CD14-positive monocyte (primary cell): Measurements from ENCODE around the gene LASP1. TPM values are rescaled to one million over a fixed set of nuclear protein-coding genes. Genes with fewer than 3 reads are reported as not detected.
A peak's percentile ranks its signal among the peaks of the same experiment; 100 is the strongest.

ENCODE experiments used
- DNase-seq, 3 donors: peaks; one replicate each; pipeline ENCODE4 v3.0.0-alpha.2; 2011 to 2022
- H2AFZ ChIP-seq: 2 replicates; pipeline ENCODE4 v1.6.0; 2012; ENCODE audit warnings: mild to moderate bottlenecking, low read depth, low read length, inconsistent platforms; ENCODE audit not compliant: insufficient read depth, poor library complexity, severe bottlenecking
- H3K27ac ChIP-seq, 2 donors: 1 replicate in 1 of 2; 2 replicates in 1 of 2; pipeline ENCODE4 v1.5.1; 2012 to 2013; ENCODE audit warnings: low read length in 2 of 2, control low read depth in 1 of 2, inconsistent platforms in 1 of 2, low read depth in 1 of 2, mild to moderate bottlenecking in 1 of 2
- H3K27me3 ChIP-seq, 2 donors: one replicate each; pipeline versions ENCODE4 v1.6.0 to v1.6.1; 2011 to 2013; ENCODE audit warnings: low read length in 2 of 2; ENCODE audit not compliant: control insufficient read depth in 2 of 2, insufficient read depth in 2 of 2
- H3K36me3 ChIP-seq, 2 donors: replicated peaks in 1 of 2; 1 replicate in 1 of 2; 2 replicates in 1 of 2; pipeline versions ENCODE4 v1.5.1 to v1.6.1; 2012 to 2013; ENCODE audit warnings: low read length in 2 of 2, control low read depth in 1 of 2, inconsistent platforms in 1 of 2, mild to moderate bottlenecking in 1 of 2; ENCODE audit not compliant: insufficient read depth in 2 of 2, control insufficient read depth in 1 of 2
- H3K4me1 ChIP-seq, 2 donors: 1 replicate in 1 of 2; 2 replicates in 1 of 2; pipeline versions ENCODE4 v1.5.1 to v1.6.1; 2012 to 2013; ENCODE audit warnings: low read length in 2 of 2, control low read depth in 1 of 2, inconsistent platforms in 1 of 2, mild to moderate bottlenecking in 1 of 2, moderate library complexity in 1 of 2; ENCODE audit not compliant: insufficient read depth in 2 of 2, control insufficient read depth in 1 of 2
- H3K4me2 ChIP-seq: replicated peaks from 2 replicates; pipeline ENCODE3; 2012; ENCODE audit warnings: low read length, moderate library complexity, mild to moderate bottlenecking; ENCODE audit not compliant: poor library complexity, severe bottlenecking; ENCODE audit errors: extremely low read depth
- H3K4me3 ChIP-seq, 3 experiments: fragments of 200-600 bp in 1 of 3; sonication (generic) in 1 of 3; replicated peaks in 1 of 3; 1 replicate in 2 of 3; 2 replicates in 1 of 3; pipeline ENCODE4 v1.5.1; 2011 to 2013; ENCODE audit warnings: low read length in 3 of 3, mild to moderate bottlenecking in 3 of 3, control low read depth in 2 of 3, low read depth in 2 of 3, inconsistent platforms in 1 of 3, moderate library complexity in 1 of 3
- H3K79me2 ChIP-seq: 2 replicates; pipeline ENCODE4 v1.6.0; 2012; ENCODE audit warnings: mild to moderate bottlenecking, control low read depth, inconsistent platforms, low read length, moderate library complexity; ENCODE audit not compliant: insufficient read depth
- H3K9ac ChIP-seq: 2 replicates; pipeline ENCODE4 v1.6.0; 2017; ENCODE audit warnings: low read length, mild to moderate bottlenecking; ENCODE audit not compliant: insufficient read depth, poor library complexity, severe bottlenecking
- H3K9me3 ChIP-seq, 2 donors: replicated peaks in 1 of 2; 1 replicate in 1 of 2; 2 replicates in 1 of 2; pipeline versions ENCODE4 v1.5.1 to v1.6.1; 2012 to 2013; ENCODE audit warnings: low read length in 2 of 2, control low read depth in 1 of 2; ENCODE audit not compliant: control insufficient read depth in 1 of 2, insufficient read depth in 1 of 2
- H4K20me1 ChIP-seq: 2 replicates; pipeline ENCODE4 v1.6.0; 2012; ENCODE audit warnings: mild to moderate bottlenecking, low read length, control low read depth, moderate library complexity; ENCODE audit not compliant: insufficient read depth
- H3K27ac Mint-ChIP-seq, 7 donors: one replicate each; pipeline ENCODE4 v1.8.0; 2020; ENCODE audit warnings: mild to moderate bottlenecking in 7 of 7, mixed read lengths in 7 of 7, moderate library complexity in 6 of 7, inconsistent platforms in 2 of 7
- H3K27me3 Mint-ChIP-seq, 3 donors: one replicate each; pipeline ENCODE4 v1.8.0; 2021 to 2022; ENCODE audit warnings: low read depth in 3 of 3, mild to moderate bottlenecking in 3 of 3, mixed read lengths in 3 of 3, moderate library complexity in 3 of 3, inconsistent platforms in 1 of 3
- H3K36me3 Mint-ChIP-seq, 2 donors: one replicate each; pipeline ENCODE4 v1.8.0; 2020; ENCODE audit warnings: mixed read lengths in 2 of 2, inconsistent platforms in 1 of 2, mild to moderate bottlenecking in 1 of 2
- H3K4me1 Mint-ChIP-seq: one replicate; pipeline ENCODE4 v1.8.0; 2020; ENCODE audit warnings: mild to moderate bottlenecking, mixed read lengths
- H3K4me3 Mint-ChIP-seq, 2 donors: one replicate each; pipeline ENCODE4 v1.8.0; 2020; ENCODE audit warnings: mild to moderate bottlenecking in 2 of 2, mixed read lengths in 2 of 2, moderate library complexity in 1 of 2
- H3K9me3 Mint-ChIP-seq, 7 donors: one replicate each; pipeline ENCODE4 v1.8.0; 2020 to 2022; ENCODE audit warnings: mixed read lengths in 7 of 7, mild to moderate bottlenecking in 6 of 7, moderate library complexity in 6 of 7, inconsistent platforms in 2 of 7
- CTCF ChIP-seq: fragments of 200-600 bp; IDR thresholded peaks from one replicate; pipeline ENCODE4 v1.8.0; 2022; ENCODE audit warnings: antibody characterized with exemption, mild to moderate bottlenecking
- WGBS: methylation state at CpG from one replicate; pipeline ENCODE4 v1.1.5; 2013; ENCODE audit warnings: missing lambda C conversion rate; ENCODE audit not compliant: insufficient coverage; 5-methylcytosine and 5-hydroxymethylcytosine counted together
- intact Hi-C, 2 donors: fragments of 100-400 bp; cut with micrococcal nuclease; formaldehyde crosslinking; loops; one replicate each; pipeline versions ENCODE4 v1.15.0 to v1.15.1; 2023
- polyA plus RNA-seq, 3 donors: library from polyadenylated mRNA; depleted of rRNA in 1 of 3; unstranded in 2 of 3; stranded (reverse) in 1 of 3; fragments of 300-500 nt in 2 of 3; fragments of >200 nt in 1 of 3; fragmentation: Illumina TruSeq in 2 of 3; gene quantifications; 1 replicate in 2 of 3; 2 replicates in 1 of 3; pipeline ENCODE4 v1.2.3, GENCODE V29; 2012 to 2021

LASP1 gene
- polyA plus RNA-seq, 3 donors: 55.9 to 93.7 (median 70.6) TPM

GRCh38 chr17:38885728-38886642, 16.1 kb downstream of the LASP1 start:
- 81% methylated on average over 8 of the region's 11 CpGs for WGBS
- intact Hi-C loops: no loop called here

GRCh38 chr17:38886643-38887010, 16.8 kb downstream of the LASP1 start:
- TF ChIP-seq CTCF: no peak
- H4K20me1 ChIP-seq: peaks cover 100% of the 10 kb centered on the region
- peaks cover 70 to 82% of the 10 kb centered on the region in 2 donors for H3K36me3 ChIP-seq
- no peak overlapping the region for H3K4me3 ChIP-seq
- Mint-ChIP-seq H3K27ac (peak overlapping the region in 3 of 7 donors; percentile 32 to 79 (median 62)), H3K27me3 (peaks cover 0 to 2% (median 0%) of the 10 kb centered on the region in 3 donors), H3K4me3 (no peak overlapping the region), H3K9me3 (no peaks in the 10 kb centered on the region), H3K36me3 (peaks cover 69 to 87% of the 10 kb centered on the region in 2 donors), H3K4me1 (peaks cover 46% of the 10 kb centered on the region)
- no peak overlapping the region for H2AFZ ChIP-seq
- no peak overlapping the region for H3K4me2 ChIP-seq
- H3K9me3 ChIP-seq: no peaks in the 10 kb centered on the region
- no peaks in the 10 kb centered on the region for H3K27me3 ChIP-seq
- H3K79me2 ChIP-seq: peaks cover 91% of the 10 kb centered on the region
- peaks cover 35 to 36% of the 10 kb centered on the region in 2 donors for H3K4me1 ChIP-seq
- 88% methylated on average over 4 of the region's 8 CpGs for WGBS
- H3K27ac ChIP-seq: peak overlapping the region in 1 of 2 donors; percentile 72
- intact Hi-C loops: no loop called here
- no peak overlapping the region for H3K9ac ChIP-seq
- DNase-seq: no peak

More at GRCh38 chr17:38885728-38886642, 16.1 kb downstream of the LASP1 start:
- Histone ChIP-seq H3K9ac (peak overlapping the region; percentile 21), H2AFZ (no peak overlapping the region), H3K4me1 (peaks cover 41 to 43% of the 10 kb centered on the region in 2 donors), H3K27me3 (no peaks in the 10 kb centered on the region), H4K20me1 (peaks cover 100% of the 10 kb centered on the region), H3K9me3 (no peaks in the 10 kb centered on the region), H3K36me3 (peaks cover 65 to 82% of the 10 kb centered on the region in 2 donors), H3K79me2 (peaks cover 97% of the 10 kb centered on the region), H3K27ac (peak overlapping the region in 1 of 2 donors; percentile 72), H3K4me3 (no peak overlapping the region), H3K4me2 (no peak overlapping the region)
- DNase-seq: no peak
- no peak overlapping the region for H3K4me3 Mint-ChIP-seq
- no peaks in the 10 kb centered on the region for H3K9me3 Mint-ChIP-seq
- H3K27ac Mint-ChIP-seq: peak overlapping the region in 5 of 7 donors; percentile 31 to 79 (median 42)
- TF ChIP-seq CTCF: no peak
- peaks cover 52% of the 10 kb centered on the region for H3K4me1 Mint-ChIP-seq
- H3K27me3 Mint-ChIP-seq: peaks cover 0 to 2% (median 2%) of the 10 kb centered on the region in 3 donors
- H3K36me3 Mint-ChIP-seq: peaks cover 70 to 87% of the 10 kb centered on the region in 2 donors
